Vagina (tissue), 2 donors: ENCODE data around the gene VMP1. TPM values are rescaled to one million over a fixed set of nuclear protein-coding genes. Genes with fewer than 3 reads are reported as not detected.

ENCODE experiments used
- DNase-seq, 2 donors: peaks; one replicate each; pipeline ENCODE4 v3.0.0-alpha.2; 2017; ENCODE audit errors: extremely low spot score in 2 of 2
- H3K27ac ChIP-seq: fragments of 200-600 bp; sonication (generic); one replicate; pipeline ENCODE4 v1.5.1; 2019
- H3K27me3 ChIP-seq: fragments of 200-600 bp; sonication (generic); one replicate; pipeline ENCODE4 v1.5.1; 2019
- H3K36me3 ChIP-seq, 2 donors: fragments of 200-600 bp; sonication (generic); one replicate each; pipeline ENCODE4 v1.5.1; 2017 to 2019
- H3K4me1 ChIP-seq: fragments of 200-600 bp; sonication (generic); one replicate; pipeline ENCODE4 v1.5.1; 2019
- H3K4me3 ChIP-seq, 2 donors: fragments of 200-600 bp; sonication (generic); 1 replicate in 1 of 2; 2 replicates in 1 of 2; pipeline ENCODE4 v1.5.1; 2016 to 2019
- H3K9me3 ChIP-seq: fragments of 200-600 bp; sonication (generic); one replicate; pipeline ENCODE4 v1.5.1; 2019
- CTCF ChIP-seq, 3 experiments: fragments of 450-650 bp in 2 of 3; fragments of 200-600 bp in 1 of 3; sonication (generic) in 1 of 3; IDR thresholded peaks; one replicate each; pipeline ENCODE4 v1.5.1; 2017 to 2019; ENCODE audit warnings: antibody characterized with exemption in 3 of 3, mild to moderate bottlenecking in 2 of 3, moderate library complexity in 2 of 3
- POLR2A ChIP-seq, 2 donors: fragments of 450-650 bp; IDR thresholded peaks; one replicate each; pipeline ENCODE4 v1.6.1; 2017; ENCODE audit warnings: antibody characterized with exemption in 2 of 2, mild to moderate bottlenecking in 2 of 2, moderate library complexity in 2 of 2
- POLR2AphosphoS5 ChIP-seq, 2 donors: sonication (generic); formaldehyde crosslinking; IDR thresholded peaks; one replicate each; pipeline ENCODE4 v1.9.0; 2017; ENCODE audit warnings: antibody characterized with exemption in 2 of 2, mild to moderate bottlenecking in 2 of 2, low read depth in 1 of 2; ENCODE audit not compliant: insufficient read depth in 1 of 2
- intact Hi-C: fragments of 100-400 bp; cut with DNase I; formaldehyde crosslinking; loops from one replicate; pipeline ENCODE4 v1.15.1; 2023
- total RNA-seq: library from RNA; depleted of rRNA; stranded (reverse); fragments of >200 nt; gene quantifications from one replicate; pipeline ENCODE4 v1.2.3, GENCODE V29; 2016

VMP1 gene
- total RNA-seq, 1 donor from 2014 or later = 380 TPM

GRCh38 chr17:59807892-59808509, 100.5 kb downstream of the VMP1 start:
- TF ChIP-seq CTCF (IDR thresholded peaks at IDR 0.05) (no peak), POLR2AphosphoS5 (IDR thresholded peaks at IDR 0.05; ENCODE audit: insufficient read depth in 1 of 2, low read depth in 1 of 2) (no peak), POLR2A (IDR thresholded peaks at IDR 0.05) (no peak)
- Histone ChIP-seq H3K9me3 (no peaks in the 10 kb centered on the region), H3K27ac (peak overlapping the region; percentile 20), H3K4me1 (peaks cover 8% of the 10 kb centered on the region), H3K27me3 (no peaks in the 10 kb centered on the region), H3K4me3 (no peak overlapping the region), H3K36me3 (peaks cover 0 to 5% of the 10 kb centered on the region in 2 donors)
- intact Hi-C loops = no loop called here
- DNase-seq = no peak

GRCh38 chr17:59810894-59811153, 103.4 kb downstream of the VMP1 start:
- peaks cover 0 to 7% of the 10 kb centered on the region in 2 donors for H3K36me3 ChIP-seq
- intact Hi-C loops = no loop called here
- no peak overlapping the region for H3K4me3 ChIP-seq
- no peaks in the 10 kb centered on the region for H3K27me3 ChIP-seq
- no peaks in the 10 kb centered on the region for H3K9me3 ChIP-seq
- DNase-seq = no peak
- TF ChIP-seq CTCF (IDR thresholded peaks at IDR 0.05) = no peak
- no peak for TF ChIP-seq POLR2A (IDR thresholded peaks at IDR 0.05)
- TF ChIP-seq POLR2AphosphoS5 (IDR thresholded peaks at IDR 0.05; ENCODE audit: insufficient read depth in 1 of 2, low read depth in 1 of 2) = no peak
- H3K27ac ChIP-seq = no peak overlapping the region
- H3K4me1 ChIP-seq = no peaks in the 10 kb centered on the region

- TF ChIP-seq POLR2A (IDR thresholded peaks at IDR 0.05) (no peak), CTCF (IDR thresholded peaks at IDR 0.05) (no peak), POLR2AphosphoS5 (IDR thresholded peaks at IDR 0.05; ENCODE audit: insufficient read depth in 1 of 2, low read depth in 1 of 2) (no peak)
- no peak overlapping the region for H3K4me3 ChIP-seq
- peaks cover 0 to 7% of the 10 kb centered on the region in 2 donors for H3K36me3 ChIP-seq
- H3K4me1 ChIP-seq = no peaks in the 10 kb centered on the region
- no peak for DNase-seq
- H3K27ac ChIP-seq = no peak overlapping the region
- no peaks in the 10 kb centered on the region for H3K9me3 ChIP-seq
- no peaks in the 10 kb centered on the region for H3K27me3 ChIP-seq
- intact Hi-C loops = no loop called here
Measured at GRCh38 chr17:59811209-59811608, 103.8 kb downstream of the VMP1 start.

- no peak overlapping the region for H3K27ac ChIP-seq
- intact Hi-C loops = no loop called here
- DNase-seq = no peak
- no peak overlapping the region for H3K4me3 ChIP-seq
- no peak for TF ChIP-seq POLR2AphosphoS5 (IDR thresholded peaks at IDR 0.05; ENCODE audit: insufficient read depth in 1 of 2, low read depth in 1 of 2)
- no peak for TF ChIP-seq CTCF (IDR thresholded peaks at IDR 0.05)
- no peak for TF ChIP-seq POLR2A (IDR thresholded peaks at IDR 0.05)
- H3K36me3 ChIP-seq = peaks cover 0 to 7% of the 10 kb centered on the region in 2 donors
- no peaks in the 10 kb centered on the region for H3K4me1 ChIP-seq
- no peaks in the 10 kb centered on the region for H3K27me3 ChIP-seq
- no peaks in the 10 kb centered on the region for H3K9me3 ChIP-seq
Measured at GRCh38 chr17:59812139-59812538, 104.7 kb downstream of the VMP1 start.

GRCh38 chr17:59814276-59814675, 106.8 kb downstream of the VMP1 start:
- H3K4me3 ChIP-seq = no peak overlapping the region
- no peaks in the 10 kb centered on the region for H3K4me1 ChIP-seq
- no peaks in the 10 kb centered on the region for H3K27me3 ChIP-seq
- H3K36me3 ChIP-seq = peaks cover 0 to 7% of the 10 kb centered on the region in 2 donors
- TF ChIP-seq POLR2AphosphoS5 (IDR thresholded peaks at IDR 0.05; ENCODE audit: insufficient read depth in 1 of 2, low read depth in 1 of 2) = no peak
- no peak for TF ChIP-seq CTCF (IDR thresholded peaks at IDR 0.05)
- no peak for TF ChIP-seq POLR2A (IDR thresholded peaks at IDR 0.05)
- H3K27ac ChIP-seq = no peak overlapping the region
- H3K9me3 ChIP-seq = no peaks in the 10 kb centered on the region
- DNase-seq = no peak
- intact Hi-C loops = no loop called here
